Measurements from ENCODE around the gene TCF7. TPM values are rescaled to one million over a fixed set of nuclear protein-coding genes. Genes with fewer than 3 reads are reported as not detected.

The TCF7 gene
- total and polyA plus RNA-seq, 2 of the 13 experiments (the other 11 are each of a cell fraction or from before 2014, with no cell fraction given) = 6.3 to 6.8 TPM

- TF ChIP-seq ZNF180 (CRISPR knock-in tag; IDR thresholded peaks at IDR 0.05; ENCODE audit: borderline replicate concordance, low read depth) (0 out of 2 replicates have a peak, but pooled peaks have one; percentile 21), ATF7 (IDR thresholded peaks at IDR 0.05) (no peak), ATF7 (CRISPR knock-in tag; IDR thresholded peaks at IDR 0.05) (no peak), FOXJ3 (CRISPR knock-in tag; IDR thresholded peaks at IDR 0.05; ENCODE audit: borderline replicate concordance) (no peak), U2AF2 (IDR thresholded peaks at IDR 0.05; ENCODE audit: low read depth, low read length) (no peak), ZNF691 (CRISPR knock-in tag; IDR thresholded peaks at IDR 0.05; ENCODE audit: borderline replicate concordance, low read depth) (no peak), JARID2 (CRISPR knock-in tag; IDR thresholded peaks at IDR 0.05; ENCODE audit: insufficient replicate concordance) (peak; percentile 52), TOPORS (CRISPR knock-in tag; IDR thresholded peaks at IDR 0.05) (no peak), ZNF362 (CRISPR knock-in tag; IDR thresholded peaks at IDR 0.05; ENCODE audit: borderline replicate concordance) (no peak), SYNCRIP (IDR thresholded peaks at IDR 0.05; ENCODE audit: insufficient read depth, low read depth, low read length) (no peak), FOXC1 (CRISPR knock-in tag; IDR thresholded peaks at IDR 0.05; ENCODE audit: borderline replicate concordance) (no peak), ZNF292 (CRISPR knock-in tag; IDR thresholded peaks at IDR 0.05; ENCODE audit: borderline replicate concordance, low read depth) (peak; percentile 44; the same call in 1 of the 2 replicates), STAT6 (CRISPR knock-in tag; IDR thresholded peaks at IDR 0.05; ENCODE audit: borderline replicate concordance) (no peak), MAZ (IDR thresholded peaks at IDR 0.05; ENCODE audit: borderline replicate concordance, low read depth, low read length) (peak; percentile 27; the same call in 1 of the 2 replicates), MAZ (CRISPR knock-in tag; IDR thresholded peaks at IDR 0.05; ENCODE audit: low read depth) (peak; percentile 85), POLR2A (IDR thresholded peaks at IDR 0.05; ENCODE audit: insufficient read depth in 1 of 2, low read depth in 2 of 2, low read length in 2 of 2) (peak; percentile 13 to 24; a peak in 1 of 4 replicates), ARHGAP35 (CRISPR knock-in tag; IDR thresholded peaks at IDR 0.05; ENCODE audit: borderline replicate concordance) (peak; percentile 71; the same call in 1 of the 2 replicates), PHF5A (CRISPR knock-in tag; IDR thresholded peaks at IDR 0.05; ENCODE audit: low read depth, unreplicated experiment) (no peak), ZNF503 (CRISPR knock-in tag; IDR thresholded peaks at IDR 0.05) (peak; percentile 86), KLF15 (CRISPR knock-in tag; IDR thresholded peaks at IDR 0.05; ENCODE audit: borderline replicate concordance) (peak; percentile 41; the same call in 1 of the 2 replicates), FOXK2 (IDR thresholded peaks at IDR 0.05) (no peak)
Measured at GRCh38 chr5:134070725-134071613, 43.5 kb upstream of the TCF7 start (continued).

Data from HepG2 (cell line).